ENCODE measurements around the gene HDAC4. TPM values are rescaled to one million over a fixed set of nuclear protein-coding genes. Genes with fewer than 3 reads are reported as not detected.

HDAC4 gene
- total and polyA plus RNA-seq, 2 of the 8 experiments (the other 6 are each of a cell fraction or from before 2014, with no cell fraction given) = 15.4 to 31.5 TPM

- peak in 1 of 2 experiments; percentile 22; a peak in 1 of 4 replicates for TF ChIP-seq RAD21 (IDR thresholded peaks at IDR 0.05 in 1 of 2, conservative IDR thresholded peaks at IDR 0.05 in 1 of 2; ENCODE audit: low read depth in 2 of 2, low read length in 2 of 2)
- TF ChIP-seq, protein P1, sequence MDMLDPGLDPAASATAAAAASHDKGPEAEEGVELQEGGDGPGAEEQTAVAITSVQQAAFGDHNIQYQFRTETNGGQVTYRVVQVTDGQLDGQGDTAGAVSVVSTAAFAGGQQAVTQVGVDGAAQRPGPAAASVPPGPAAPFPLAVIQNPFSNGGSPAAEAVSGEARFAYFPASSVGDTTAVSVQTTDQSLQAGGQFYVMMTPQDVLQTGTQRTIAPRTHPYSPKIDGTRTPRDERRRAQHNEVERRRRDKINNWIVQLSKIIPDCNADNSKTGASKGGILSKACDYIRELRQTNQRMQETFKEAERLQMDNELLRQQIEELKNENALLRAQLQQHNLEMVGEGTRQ (IDR thresholded peaks at IDR 0.05; ENCODE audit: low read length) = 0 out of 2 replicates have a peak, but pooled peaks have one; percentile 16
- no peak for TF ChIP-seq KDM4A (IDR thresholded peaks at IDR 0.05; ENCODE audit: low read depth, low read length, severe bottlenecking)
- TF ChIP-seq TBP (IDR thresholded peaks at IDR 0.05; ENCODE audit: low read depth, low read length) = no peak
- no peak for TF ChIP-seq FOSL1 (IDR thresholded peaks at IDR 0.05; ENCODE audit: insufficient read depth, low read depth, low read length)
- TF ChIP-seq KDM5A (IDR thresholded peaks at IDR 0.05; ENCODE audit: low read length) = no peak
Measured at GRCh38 chr2:239158641-239159475, 242.0 kb downstream of the HDAC4 start (continued).

Data from H1 (cell line).